Keratinocyte (primary cell): Measurements from ENCODE around the gene MEF2A. TPM values are rescaled to one million over a fixed set of nuclear protein-coding genes. Genes with fewer than 3 reads are reported as not detected.

Experiments
- DNase-seq: peaks from one replicate; pipeline ENCODE4 v3.0.0-alpha.2; 2011; ENCODE audit warnings: low read depth, missing footprints, low spot score
- FAIRE-seq: peaks from 2 replicates; lab custom pipeline; 2011; peaks lifted over from hg19 to GRCh38; lab: Jason Lieb, UNC
- H2AFZ ChIP-seq: 2 replicates; pipeline ENCODE4 v1.6.0; 2012; ENCODE audit warnings: low read length, control low read depth, inconsistent platforms; ENCODE audit not compliant: control insufficient read depth
- H3K27ac ChIP-seq: 2 replicates; pipeline ENCODE4 v1.5.1; 2011; ENCODE audit warnings: low read length; ENCODE audit not compliant: control insufficient read depth, insufficient read depth
- H3K27me3 ChIP-seq: 3 replicates; pipeline ENCODE4 v1.6.0; 2011; ENCODE audit warnings: low read length; ENCODE audit not compliant: control insufficient read depth, insufficient read depth; ENCODE audit errors: extremely low read depth
- H3K36me3 ChIP-seq, 2 experiments: 2 replicates in 1 of 2; 3 replicates in 1 of 2; pipeline ENCODE4 v1.5.1; 2011; ENCODE audit warnings: low read length in 2 of 2, mild to moderate bottlenecking in 1 of 2; ENCODE audit not compliant: control insufficient read depth in 2 of 2, insufficient read depth in 2 of 2; ENCODE audit errors: extremely low read depth in 1 of 2
- H3K4me1 ChIP-seq: 3 replicates; pipeline ENCODE4 v1.5.1; 2011; ENCODE audit warnings: low read length; ENCODE audit not compliant: control insufficient read depth, insufficient read depth; ENCODE audit errors: extremely low read depth
- H3K4me2 ChIP-seq: 3 replicates; pipeline ENCODE4 v1.6.0; 2011; ENCODE audit warnings: low read depth, low read length; ENCODE audit not compliant: control insufficient read depth, insufficient read depth; ENCODE audit errors: extremely low read depth
- H3K4me3 ChIP-seq, 3 experiments: fragments of 200-600 bp in 1 of 3; sonication (generic) in 1 of 3; 2 replicates in 2 of 3; 3 replicates in 1 of 3; pipeline ENCODE4 v1.5.1; 2011 to 2016; ENCODE audit warnings: low read length in 3 of 3, mild to moderate bottlenecking in 3 of 3, control low read depth in 2 of 3, inconsistent platforms in 1 of 3, low read depth in 1 of 3, mixed read lengths in 1 of 3, mixed run types in 1 of 3, moderate library complexity in 1 of 3; ENCODE audit not compliant: control insufficient read depth in 2 of 3, insufficient read depth in 2 of 3; ENCODE audit errors: extremely low read depth in 1 of 3
- H3K79me2 ChIP-seq: 2 replicates; pipeline ENCODE4 v1.6.0; 2012; ENCODE audit warnings: low read length; ENCODE audit not compliant: control insufficient read depth, insufficient read depth
- H3K9ac ChIP-seq: 3 replicates; pipeline ENCODE4 v1.6.0; 2011; ENCODE audit warnings: low read length; ENCODE audit not compliant: control insufficient read depth, insufficient read depth; ENCODE audit errors: extremely low read depth
- H3K9me1 ChIP-seq: 3 replicates; pipeline ENCODE4 v1.6.0; 2011; ENCODE audit warnings: low read length; ENCODE audit not compliant: control insufficient read depth, insufficient read depth; ENCODE audit errors: extremely low read depth
- H3K9me3 ChIP-seq: 2 replicates; pipeline ENCODE4 v1.5.1; 2012; ENCODE audit warnings: low read depth, low read length; ENCODE audit not compliant: control insufficient read depth
- H4K20me1 ChIP-seq: 3 replicates; pipeline ENCODE4 v1.6.0; 2011; ENCODE audit warnings: low read length; ENCODE audit not compliant: control insufficient read depth, insufficient read depth; ENCODE audit errors: extremely low read depth
- CTCF ChIP-seq, 3 experiments: IDR thresholded peaks in 1 of 3; conservative IDR thresholded peaks in 1 of 3; optimal IDR thresholded peaks in 1 of 3; 2 replicates in 2 of 3; 3 replicates in 1 of 3; pipeline versions ENCODE3 to v1.5.1; 2011; ENCODE audit warnings: low read length in 3 of 3, mild to moderate bottlenecking in 3 of 3, moderate library complexity in 2 of 3, control low read depth in 1 of 3, inconsistent platforms in 1 of 3; ENCODE audit not compliant: insufficient read depth in 2 of 3; ENCODE audit errors: extremely low read depth in 1 of 3
- EZH2 ChIP-seq: IDR thresholded peaks from one replicate; pipeline ENCODE4 v1.6.1; 2012; ENCODE audit warnings: inconsistent platforms, mild to moderate bottlenecking, low read length, moderate library complexity
- dilution Hi-C: fragments of 300-500 bp; cut with MboI; formaldehyde crosslinking; loops from one replicate; pipeline ENCODE4 v1.7.0; 2020; ENCODE audit warnings: low sequenced_read_pairs; ENCODE audit not compliant: extremely low pct_ligation_motif_present
- polyA plus RNA-seq, 5 experiments: library from polyadenylated mRNA; depleted of rRNA in 3 of 5; stranded (reverse) in 3 of 5; stranded (forward) in 1 of 5; unstranded in 1 of 5; fragments of >200 nt; gene quantifications; 1 replicate in 1 of 5; 2 replicates in 3 of 5; 3 replicates in 1 of 5; pipeline versions ENCODE4 v1.2.1 to v1.2.3, GENCODE V29; 2011 to 2012; ENCODE audit warnings: missing spikeins in 2 of 5, low read depth in 1 of 5, low replicate concordance in 1 of 5

Gene MEF2A
- polyA plus RNA-seq, 1 donor (not counting 4 experiments of a cell fraction or from before 2014, with no cell fraction given): 27.4 TPM

DNA sequence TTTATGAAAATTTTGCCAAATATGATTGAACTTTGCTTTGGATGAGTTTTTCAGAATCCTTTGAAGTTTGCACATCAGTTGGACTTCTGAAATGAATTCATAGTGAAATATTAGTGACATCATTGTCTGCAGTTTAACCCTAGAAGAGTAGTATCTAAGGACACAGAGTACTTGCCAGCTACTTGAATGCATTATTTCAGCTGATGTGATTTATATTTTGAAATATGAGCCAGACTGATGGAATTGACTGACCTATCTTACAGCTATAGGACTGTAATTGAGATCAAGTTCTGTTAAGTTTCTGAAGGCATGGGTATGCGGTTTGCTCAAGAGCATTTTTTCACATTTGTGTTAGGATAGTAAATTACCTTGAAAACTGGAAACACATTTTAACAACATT is 116.2 kb downstream of the MEF2A start:
- TF ChIP-seq CTCF (optimal IDR thresholded peaks at IDR 0.05 in 1 of 3, IDR thresholded peaks at IDR 0.05 in 1 of 3, conservative IDR thresholded peaks at IDR 0.05 in 1 of 3; ENCODE audit: extremely low read depth in 1 of 3, insufficient read depth in 2 of 3, low read length in 3 of 3): no peak
- TF ChIP-seq EZH2: no peak
- Histone ChIP-seq H3K27ac (no peak overlapping the region), H4K20me1 (no peaks in the 10 kb centered on the region), H3K4me3 (no peak overlapping the region), H3K79me2 (no peaks in the 10 kb centered on the region), H3K27me3 (no peaks in the 10 kb centered on the region), H3K9me1 (no peaks in the 10 kb centered on the region), H3K36me3 (peaks cover 0 to 3% of the 10 kb centered on the region in 2 experiments), H3K9me3 (no peaks in the 10 kb centered on the region), H3K9ac (no peak overlapping the region), H2AFZ (no peak overlapping the region), H3K4me1 (peaks cover 7% of the 10 kb centered on the region), H3K4me2 (no peak overlapping the region)
- FAIRE-seq: no peak
- no peak for DNase-seq
- dilution Hi-C loops: no loop called here

DNA sequence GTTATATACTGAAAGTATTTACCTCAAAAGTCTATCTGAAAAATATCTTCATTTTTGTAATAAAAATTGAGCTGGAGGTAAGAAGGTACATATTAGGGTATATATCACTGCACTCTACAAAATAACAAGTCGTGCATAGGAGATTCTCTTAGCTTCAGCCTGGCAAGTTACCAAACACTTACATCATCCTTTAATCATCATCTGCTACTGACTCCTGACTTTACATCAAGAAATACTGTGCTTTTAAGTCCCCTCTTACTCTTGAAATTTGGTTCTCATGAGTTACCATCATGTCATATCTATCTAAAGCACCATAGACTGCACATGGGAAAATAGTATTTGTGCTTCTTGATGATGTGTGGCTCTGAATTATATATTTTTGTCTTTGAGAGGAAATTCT is 116.7 kb downstream of the MEF2A start:
- DNase-seq (peak; percentile 23), FAIRE-seq (peak; percentile 51)
- H3K9me1 ChIP-seq: no peaks in the 10 kb centered on the region
- peak overlapping the region; percentile 10 for H3K27ac ChIP-seq
- no peaks in the 10 kb centered on the region for H3K27me3 ChIP-seq
- TF ChIP-seq CTCF (optimal IDR thresholded peaks at IDR 0.05 in 1 of 3, IDR thresholded peaks at IDR 0.05 in 1 of 3, conservative IDR thresholded peaks at IDR 0.05 in 1 of 3; ENCODE audit: extremely low read depth in 1 of 3, insufficient read depth in 2 of 3, low read length in 3 of 3) (no peak), EZH2 (no peak)
- no peak overlapping the region for H3K4me3 ChIP-seq
- dilution Hi-C loops: no loop called here
- no peak overlapping the region for H3K4me2 ChIP-seq
- peaks cover 7% of the 10 kb centered on the region for H3K4me1 ChIP-seq
- H4K20me1 ChIP-seq: no peaks in the 10 kb centered on the region
- peaks cover 0 to 3% of the 10 kb centered on the region in 2 experiments for H3K36me3 ChIP-seq
- H3K9ac ChIP-seq: no peak overlapping the region
- H3K79me2 ChIP-seq: no peaks in the 10 kb centered on the region
- no peaks in the 10 kb centered on the region for H3K9me3 ChIP-seq
- H2AFZ ChIP-seq: no peak overlapping the region
